ENCODE results near the gene NLGN2. TPM values are rescaled to one million over a fixed set of nuclear protein-coding genes. Genes with fewer than 3 reads are reported as not detected.

The NLGN2 gene
- total RNA-seq, 2 donors from 2014 or later: 6.3 to 12.2 TPM

GRCh38 chr17:7425756-7426155 lies 18.1 kb downstream of the NLGN2 start:
- Histone ChIP-seq H3K27ac (no peak overlapping the region), H3K36me3 (no peaks in the 10 kb centered on the region), H3K4me1 (no peaks in the 10 kb centered on the region), H3K9me3 (no peaks in the 10 kb centered on the region), H3K27me3 (no peaks in the 10 kb centered on the region), H3K4me3 (no peak overlapping the region)
- TF ChIP-seq CTCF (IDR thresholded peaks at IDR 0.05): no peak
- no peak for DNase-seq (ENCODE audit: low spot score)

- Histone ChIP-seq H3K9me3 (no peaks in the 10 kb centered on the region), H3K27me3 (no peaks in the 10 kb centered on the region), H3K4me1 (no peaks in the 10 kb centered on the region), H3K4me3 (no peak overlapping the region), H3K27ac (no peak overlapping the region), H3K36me3 (no peaks in the 10 kb centered on the region)
- DNase-seq (ENCODE audit: low spot score): no peak
- no peak for TF ChIP-seq CTCF (IDR thresholded peaks at IDR 0.05)
Observed at GRCh38 chr17:7426203-7426863, 18.7 kb downstream of the NLGN2 start.

- no peaks in the 10 kb centered on the region for H3K4me1 ChIP-seq
- TF ChIP-seq CTCF (IDR thresholded peaks at IDR 0.05): no peak
- H3K9me3 ChIP-seq: no peaks in the 10 kb centered on the region
- no peaks in the 10 kb centered on the region for H3K36me3 ChIP-seq
- DNase-seq (ENCODE audit: low spot score): no peak
- H3K27ac ChIP-seq: no peak overlapping the region
- H3K4me3 ChIP-seq: no peak overlapping the region
- H3K27me3 ChIP-seq: no peaks in the 10 kb centered on the region
Observed at GRCh38 chr17:7426896-7427489, 19.3 kb downstream of the NLGN2 start.

- H3K36me3 ChIP-seq: no peaks in the 10 kb centered on the region
- no peak overlapping the region for H3K27ac ChIP-seq
- H3K27me3 ChIP-seq: no peaks in the 10 kb centered on the region
- H3K9me3 ChIP-seq: no peaks in the 10 kb centered on the region
- no peaks in the 10 kb centered on the region for H3K4me1 ChIP-seq
- TF ChIP-seq CTCF (IDR thresholded peaks at IDR 0.05): no peak
- no peak overlapping the region for H3K4me3 ChIP-seq
- DNase-seq (ENCODE audit: low spot score): no peak
Observed at GRCh38 chr17:7427549-7427948, 19.9 kb downstream of the NLGN2 start.

- H3K9me3 ChIP-seq: no peaks in the 10 kb centered on the region
- H3K4me3 ChIP-seq: no peak within 1 kb of the TSS
- DNase-seq (ENCODE audit: low spot score): no peak
- no peaks in the 10 kb centered on the region for H3K4me1 ChIP-seq
- no peaks in the 10 kb centered on the region for H3K36me3 ChIP-seq
- TF ChIP-seq CTCF (IDR thresholded peaks at IDR 0.05): no peak
- no peaks in the 10 kb centered on the region for H3K27me3 ChIP-seq
- no peak within 1 kb of the TSS for H3K27ac ChIP-seq
Observed at GRCh38 chr17:7428557-7428956, 20.9 kb downstream of the NLGN2 start, which contains the start of gene SPEM3. Gene SPEM3, plus strand, starts transcription at chr17:7428857. Its CDS starts 46 bp downstream, at chr17:7428903.

All from right atrium auricular region (tissue), 2 donors.